Measurements from ENCODE around the gene ANAPC2.

The ANAPC2 gene

GRCh38 chr9:137188490-137189296 lies at the start of gene ANAPC2, which contains the start of gene SSNA1:
Gene ANAPC2, minus strand, starts transcription at chr9:137188560. Its CDS starts 28 bp downstream, at chr9:137188532.
Gene SSNA1, plus strand, starts transcription at chr9:137188676. Its CDS starts 51 bp downstream, at chr9:137188727.
- TF ChIP-seq, protein P1, sequence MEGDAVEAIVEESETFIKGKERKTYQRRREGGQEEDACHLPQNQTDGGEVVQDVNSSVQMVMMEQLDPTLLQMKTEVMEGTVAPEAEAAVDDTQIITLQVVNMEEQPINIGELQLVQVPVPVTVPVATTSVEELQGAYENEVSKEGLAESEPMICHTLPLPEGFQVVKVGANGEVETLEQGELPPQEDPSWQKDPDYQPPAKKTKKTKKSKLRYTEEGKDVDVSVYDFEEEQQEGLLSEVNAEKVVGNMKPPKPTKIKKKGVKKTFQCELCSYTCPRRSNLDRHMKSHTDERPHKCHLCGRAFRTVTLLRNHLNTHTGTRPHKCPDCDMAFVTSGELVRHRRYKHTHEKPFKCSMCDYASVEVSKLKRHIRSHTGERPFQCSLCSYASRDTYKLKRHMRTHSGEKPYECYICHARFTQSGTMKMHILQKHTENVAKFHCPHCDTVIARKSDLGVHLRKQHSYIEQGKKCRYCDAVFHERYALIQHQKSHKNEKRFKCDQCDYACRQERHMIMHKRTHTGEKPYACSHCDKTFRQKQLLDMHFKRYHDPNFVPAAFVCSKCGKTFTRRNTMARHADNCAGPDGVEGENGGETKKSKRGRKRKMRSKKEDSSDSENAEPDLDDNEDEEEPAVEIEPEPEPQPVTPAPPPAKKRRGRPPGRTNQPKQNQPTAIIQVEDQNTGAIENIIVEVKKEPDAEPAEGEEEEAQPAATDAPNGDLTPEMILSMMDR (IDR thresholded peaks at IDR 0.05; ENCODE audit: control extremely low read depth, extremely low read depth, low read depth, missing control alignments), result peak; percentile 49

DNA sequence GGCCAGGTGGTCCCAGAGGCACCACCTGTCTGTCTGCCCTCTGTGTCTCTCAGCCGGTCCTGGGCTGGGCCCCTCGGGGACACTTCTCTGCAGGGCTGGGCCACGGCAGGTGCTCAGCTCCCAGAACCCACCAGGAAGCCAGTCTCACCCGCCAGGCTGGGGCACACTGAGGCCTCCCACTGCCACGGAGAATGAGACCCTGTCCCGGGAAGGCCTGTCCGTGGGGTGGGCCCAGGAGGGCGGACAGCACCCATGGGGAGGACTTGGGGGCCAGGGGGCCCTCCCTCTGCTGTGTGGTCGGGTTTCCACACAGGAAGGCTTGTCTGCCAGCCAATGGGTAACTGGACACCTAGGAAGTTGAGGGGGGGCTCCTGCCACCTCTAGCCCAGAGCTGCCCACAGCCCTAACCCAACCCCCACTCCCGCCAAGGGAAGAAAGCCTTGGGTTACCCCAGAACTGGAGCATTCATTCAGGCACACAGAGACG lies 48.6 kb upstream of the ANAPC2 start:
- ChIA-PET CTCF (interaction anchor here (0.6 to 8.0 kb wide), 69 partner anchors 8 to 495 kb away, joined by 3 to 92 read pairs (median 6); partner anchors contain the start of genes ANAPC2, CYSRT1, DPP7 and LRRC26), POLR2A (interaction anchor here (0.9 to 1.4 kb wide), 4 partner anchors 9 to 36 kb away, joined by 3 to 6 read pairs (median 4); partner anchors contain the start of gene TPRN)
- TF ChIP-seq, protein P1 (IDR thresholded peaks at IDR 0.05; ENCODE audit: control extremely low read depth, extremely low read depth, low read depth, missing control alignments), result no peak
- DNase-seq (ENCODE audit: extremely low spot score), result no peak

More at GRCh38 chr9:137188490-137189296, at the start of gene ANAPC2, which contains the start of gene SSNA1:
- POLR2A ChIA-PET, result interaction anchor here (0.9 to 1.8 kb wide), 7 partner anchors 10 to 59 kb away, joined by 4 to 9 read pairs (median 6); partner anchors contain the start of genes TPRN and TUBB4B
- DNase-seq (ENCODE audit: extremely low spot score), result peak; percentile 97
- CTCF ChIA-PET, result interaction anchor here (0.8 to 3.3 kb wide), 32 partner anchors 8 to 125 kb away, joined by 3 to 24 read pairs (median 4); partner anchors contain the start of genes CYSRT1, MAN1B1, RNF208 and RNF224

- CTCF ChIA-PET, result interaction anchor here (0.6 to 8.0 kb wide), 70 partner anchors 9 to 495 kb away, joined by 3 to 92 read pairs (median 6); partner anchors contain the start of genes ANAPC2, CYSRT1, DPP7 and LRRC26
- POLR2A ChIA-PET, result interaction anchor here (0.6 to 1.4 kb wide), 7 partner anchors 10 to 343 kb away, joined by 3 to 6 read pairs (median 4); partner anchors contain the start of gene TPRN
- peak; percentile 95 for DNase-seq (ENCODE audit: extremely low spot score)
- TF ChIP-seq, protein P1 (IDR thresholded peaks at IDR 0.05; ENCODE audit: control extremely low read depth, extremely low read depth, low read depth, missing control alignments), result peak; percentile 99
Observed at GRCh38 chr9:137236238-137236935, 48.0 kb upstream of the ANAPC2 start.

DNA sequence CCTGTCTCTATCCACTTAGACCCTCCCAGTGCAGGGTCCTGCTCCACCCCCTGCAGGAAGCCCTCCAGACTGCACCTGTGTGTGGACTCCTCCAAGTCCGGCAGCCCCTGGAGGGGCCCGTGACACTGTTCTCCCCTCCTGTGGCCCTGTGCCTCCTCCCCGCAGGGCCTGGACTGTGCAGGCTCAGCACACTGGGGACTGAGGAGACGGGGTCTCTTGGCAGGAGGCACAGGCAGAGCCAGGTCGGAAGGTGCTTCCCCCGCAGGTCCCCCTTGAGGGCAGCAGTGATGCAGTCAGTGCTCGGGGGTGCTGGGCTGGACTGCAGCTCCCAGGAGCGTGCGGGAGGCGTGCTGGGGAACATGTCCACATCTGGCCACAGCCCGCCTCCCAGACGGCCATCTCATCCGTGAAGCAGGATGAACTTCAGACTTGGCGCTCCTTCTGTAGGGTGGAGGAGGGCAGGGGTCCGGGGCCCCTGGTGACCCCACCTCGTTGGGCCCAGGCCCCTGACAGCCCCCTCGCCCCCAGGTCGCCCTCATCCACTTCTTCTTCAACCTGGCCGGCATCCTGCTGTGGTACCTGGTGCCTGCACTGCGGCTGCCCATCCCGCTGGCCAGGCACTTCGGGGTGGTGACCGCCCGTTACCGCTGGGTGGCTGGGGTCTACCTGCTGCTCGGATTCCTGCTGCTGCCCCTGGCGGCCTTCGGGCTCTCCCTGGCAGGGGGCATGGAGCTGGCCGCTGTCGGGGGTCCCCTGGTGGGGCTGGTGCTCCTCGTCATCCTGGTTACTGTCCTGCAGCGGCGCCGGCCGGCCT lies 47.3 kb upstream of the ANAPC2 start:
- TF ChIP-seq, protein P1 (IDR thresholded peaks at IDR 0.05; ENCODE audit: control extremely low read depth, extremely low read depth, low read depth, missing control alignments), result no peak
- DNase-seq (ENCODE audit: extremely low spot score), result no peak
- ChIA-PET POLR2A (interaction anchor here (0.6 to 1.0 kb wide), 5 partner anchors 10 to 344 kb away, joined by 4 to 6 read pairs (median 4); no protein-coding TSS in a partner anchor), CTCF (interaction anchor here (0.7 to 8.0 kb wide), 41 partner anchors 10 to 288 kb away, joined by 3 to 92 read pairs (median 6); partner anchors contain the start of genes ANAPC2, CYSRT1, NPDC1 and NRARP)

- POLR2A ChIA-PET, result no interaction called here
- CTCF ChIA-PET, result interaction anchor here (0.7 to 8.0 kb wide), 12 partner anchors 10 to 188 kb away, joined by 3 to 92 read pairs (median 3); partner anchors contain the start of genes ANAPC2, CYSRT1, NPDC1 and NRARP
- DNase-seq (ENCODE audit: extremely low spot score), result no peak
- TF ChIP-seq, protein P1 (IDR thresholded peaks at IDR 0.05; ENCODE audit: control extremely low read depth, extremely low read depth, low read depth, missing control alignments), result no peak
Observed at GRCh38 chr9:137234758-137235423, 46.5 kb upstream of the ANAPC2 start.

Data from GM10248 (cell line).